HepG2 (cell line): ENCODE measurements around the gene COMT. TPM values are rescaled to one million over a fixed set of nuclear protein-coding genes. Genes with fewer than 3 reads are reported as not detected.

Experiments
- ATRX ChIP-seq: sonication (generic); formaldehyde crosslinking; IDR thresholded peaks from 2 replicates; pipeline ENCODE4 v1.4.0; 2020; ENCODE audit warnings: missing genetic modification reagents, borderline replicate concordance
- GABPB1 ChIP-seq: IDR thresholded peaks from 2 replicates; pipeline ENCODE4 v1.6.1; 2016; ENCODE audit warnings: mild to moderate bottlenecking, missing genetic modification reagents, moderate library complexity, missing compliant biosample characterization
- MAF1 ChIP-seq: sonication (generic); formaldehyde crosslinking; IDR thresholded peaks from 2 replicates; pipeline ENCODE4 v1.5.0; 2020; ENCODE audit warnings: missing genetic modification reagents, borderline replicate concordance
- ZNF180 ChIP-seq: sonication (generic); formaldehyde crosslinking; IDR thresholded peaks from 2 replicates; pipeline ENCODE4 v1.4.0; 2020; ENCODE audit warnings: low read depth, missing genetic modification reagents, borderline replicate concordance
- ZNF350 ChIP-seq: sonication (generic); formaldehyde crosslinking; IDR thresholded peaks from 2 replicates; pipeline ENCODE4 v1.4.0; 2020; ENCODE audit warnings: mild to moderate bottlenecking, low read depth, missing genetic modification reagents, borderline replicate concordance
- ZNF441 ChIP-seq: sonication (generic); formaldehyde crosslinking; IDR thresholded peaks from 2 replicates; pipeline ENCODE4 v1.7.0; 2021; ENCODE audit warnings: missing genetic modification reagents, borderline replicate concordance
- ZNF567 ChIP-seq: sonication (generic); formaldehyde crosslinking; IDR thresholded peaks from 2 replicates; pipeline ENCODE4 v1.8.1; 2023; ENCODE audit warnings: mild to moderate bottlenecking, missing genetic modification reagents, borderline replicate concordance
- polyA plus RNA-seq, 8 experiments: library from polyadenylated mRNA; depleted of rRNA in 3 of 8; stranded (reverse) in 7 of 8; unstranded in 1 of 8; fragments of >200 nt; fragmentation: Illumina TruSeq in 4 of 8; extraction: Trizol in 4 of 8; gene quantifications; 2 replicates each; pipeline versions ENCODE4 v1.2.1 to v1.2.3, GENCODE V29; 2011 to 2016; ENCODE audit warnings: low read depth in 4 of 8, missing spikeins in 1 of 8, mixed read lengths in 1 of 8; ENCODE audit not compliant: insufficient read depth in 1 of 8
- total RNA-seq, 5 experiments: library from RNA; depleted of rRNA; stranded (reverse); fragments of >200 nt; fragmentation: Illumina TruSeq; extraction: Trizol; gene quantifications; 2 replicates each; pipeline ENCODE4 v1.2.3, GENCODE V29; 2016; ENCODE audit warnings: low read depth in 1 of 5
- TF ChIP-seq, protein P1 (sequence below): sonication (generic); formaldehyde crosslinking; IDR thresholded peaks from 2 replicates; pipeline ENCODE4; 2020; ENCODE audit warnings: missing genetic modification reagents, mild to moderate bottlenecking, borderline replicate concordance
- TF ChIP-seq, protein P2 (sequence below): sonication (generic); formaldehyde crosslinking; IDR thresholded peaks from 2 replicates; pipeline ENCODE4 v1.4.0; 2020; ENCODE audit warnings: mild to moderate bottlenecking, low read depth, missing genetic modification reagents
- TF ChIP-seq, protein P3 (sequence below): sonication (generic); formaldehyde crosslinking; IDR thresholded peaks from 2 replicates; pipeline ENCODE4 v1.4.0; 2020; ENCODE audit warnings: low read depth, mild to moderate bottlenecking, missing genetic modification reagents
- TF ChIP-seq, protein P4 (sequence below): sonication (generic); formaldehyde crosslinking; IDR thresholded peaks from 2 replicates; pipeline ENCODE4 v1.4.0; 2020; ENCODE audit warnings: mild to moderate bottlenecking, missing genetic modification reagents
- TF ChIP-seq, protein P5 (sequence below): sonication (generic); formaldehyde crosslinking; IDR thresholded peaks from 2 replicates; pipeline ENCODE4 v1.4.0; 2020; ENCODE audit warnings: low read depth, missing genetic modification reagents
- TF ChIP-seq, protein P6 (sequence below): sonication (generic); formaldehyde crosslinking; IDR thresholded peaks from 2 replicates; pipeline ENCODE4 v1.5.1; 2020; ENCODE audit warnings: mild to moderate bottlenecking, moderate library complexity, missing genetic modification reagents
- TF ChIP-seq, protein P7 (sequence below): sonication (generic); formaldehyde crosslinking; IDR thresholded peaks from 2 replicates; pipeline ENCODE4 v1.5.1; 2020; ENCODE audit warnings: missing genetic modification reagents, mild to moderate bottlenecking, borderline replicate concordance
- TF ChIP-seq, protein P8 (sequence below): sonication (generic); formaldehyde crosslinking; IDR thresholded peaks from 2 replicates; pipeline ENCODE4 v1.4.0; 2020; ENCODE audit warnings: mild to moderate bottlenecking, missing genetic modification reagents

The COMT gene
- total and polyA plus RNA-seq, 2 of the 13 experiments (the other 11 are each of a cell fraction or from before 2014, with no cell fraction given): 156 to 162 TPM

DNA sequence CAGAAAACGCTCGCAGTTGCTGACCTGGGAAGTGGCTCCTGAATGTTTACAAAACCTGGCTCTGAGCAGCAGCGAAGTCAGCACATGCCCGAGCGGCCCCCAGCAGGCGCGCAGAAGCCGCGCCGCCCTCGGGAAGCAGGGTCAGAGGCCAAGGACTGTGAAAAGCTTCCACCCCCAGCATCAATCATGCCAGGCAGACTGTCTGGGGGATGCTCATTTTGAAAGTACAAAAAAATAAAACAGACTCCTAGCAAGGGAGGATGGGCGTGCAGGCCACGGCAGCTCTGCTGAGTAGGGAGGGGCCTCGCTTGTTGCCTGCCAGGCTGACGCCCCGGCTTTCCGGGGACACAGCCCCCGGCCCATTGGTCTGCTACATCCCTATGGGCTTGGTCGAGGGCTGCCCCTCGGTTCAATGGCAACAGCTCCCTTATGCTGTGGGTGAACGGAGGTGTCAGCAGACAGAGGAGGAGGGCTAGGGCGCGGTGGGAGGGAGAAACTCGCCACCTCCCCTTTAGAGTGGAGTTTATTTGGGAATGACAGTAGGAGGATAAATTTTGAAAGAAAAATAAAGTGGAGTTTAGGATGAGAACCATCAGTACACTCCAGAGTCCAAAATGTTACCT, 49.2 kb upstream of the COMT start (continued):
- TF ChIP-seq, protein P1, sequence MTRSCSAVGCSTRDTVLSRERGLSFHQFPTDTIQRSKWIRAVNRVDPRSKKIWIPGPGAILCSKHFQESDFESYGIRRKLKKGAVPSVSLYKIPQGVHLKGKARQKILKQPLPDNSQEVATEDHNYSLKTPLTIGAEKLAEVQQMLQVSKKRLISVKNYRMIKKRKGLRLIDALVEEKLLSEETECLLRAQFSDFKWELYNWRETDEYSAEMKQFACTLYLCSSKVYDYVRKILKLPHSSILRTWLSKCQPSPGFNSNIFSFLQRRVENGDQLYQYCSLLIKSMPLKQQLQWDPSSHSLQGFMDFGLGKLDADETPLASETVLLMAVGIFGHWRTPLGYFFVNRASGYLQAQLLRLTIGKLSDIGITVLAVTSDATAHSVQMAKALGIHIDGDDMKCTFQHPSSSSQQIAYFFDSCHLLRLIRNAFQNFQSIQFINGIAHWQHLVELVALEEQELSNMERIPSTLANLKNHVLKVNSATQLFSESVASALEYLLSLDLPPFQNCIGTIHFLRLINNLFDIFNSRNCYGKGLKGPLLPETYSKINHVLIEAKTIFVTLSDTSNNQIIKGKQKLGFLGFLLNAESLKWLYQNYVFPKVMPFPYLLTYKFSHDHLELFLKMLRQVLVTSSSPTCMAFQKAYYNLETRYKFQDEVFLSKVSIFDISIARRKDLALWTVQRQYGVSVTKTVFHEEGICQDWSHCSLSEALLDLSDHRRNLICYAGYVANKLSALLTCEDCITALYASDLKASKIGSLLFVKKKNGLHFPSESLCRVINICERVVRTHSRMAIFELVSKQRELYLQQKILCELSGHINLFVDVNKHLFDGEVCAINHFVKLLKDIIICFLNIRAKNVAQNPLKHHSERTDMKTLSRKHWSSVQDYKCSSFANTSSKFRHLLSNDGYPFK (CRISPR knock-in tag): peak; percentile 86
- TF ChIP-seq, protein P2, sequence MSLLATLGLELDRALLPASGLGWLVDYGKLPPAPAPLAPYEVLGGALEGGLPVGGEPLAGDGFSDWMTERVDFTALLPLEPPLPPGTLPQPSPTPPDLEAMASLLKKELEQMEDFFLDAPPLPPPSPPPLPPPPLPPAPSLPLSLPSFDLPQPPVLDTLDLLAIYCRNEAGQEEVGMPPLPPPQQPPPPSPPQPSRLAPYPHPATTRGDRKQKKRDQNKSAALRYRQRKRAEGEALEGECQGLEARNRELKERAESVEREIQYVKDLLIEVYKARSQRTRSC (CRISPR knock-in tag): peak; percentile 94; the same call in 1 of the 2 replicates
- TF ChIP-seq, protein P3, sequence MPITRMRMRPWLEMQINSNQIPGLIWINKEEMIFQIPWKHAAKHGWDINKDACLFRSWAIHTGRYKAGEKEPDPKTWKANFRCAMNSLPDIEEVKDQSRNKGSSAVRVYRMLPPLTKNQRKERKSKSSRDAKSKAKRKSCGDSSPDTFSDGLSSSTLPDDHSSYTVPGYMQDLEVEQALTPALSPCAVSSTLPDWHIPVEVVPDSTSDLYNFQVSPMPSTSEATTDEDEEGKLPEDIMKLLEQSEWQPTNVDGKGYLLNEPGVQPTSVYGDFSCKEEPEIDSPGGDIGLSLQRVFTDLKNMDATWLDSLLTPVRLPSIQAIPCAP (CRISPR knock-in tag): no peak; the same call in 1 of the 2 replicates
- TF ChIP-seq, protein P4, sequence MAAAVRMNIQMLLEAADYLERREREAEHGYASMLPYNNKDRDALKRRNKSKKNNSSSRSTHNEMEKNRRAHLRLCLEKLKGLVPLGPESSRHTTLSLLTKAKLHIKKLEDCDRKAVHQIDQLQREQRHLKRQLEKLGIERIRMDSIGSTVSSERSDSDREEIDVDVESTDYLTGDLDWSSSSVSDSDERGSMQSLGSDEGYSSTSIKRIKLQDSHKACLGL (CRISPR knock-in tag): peak; percentile 97
- TF ChIP-seq, protein P5, sequence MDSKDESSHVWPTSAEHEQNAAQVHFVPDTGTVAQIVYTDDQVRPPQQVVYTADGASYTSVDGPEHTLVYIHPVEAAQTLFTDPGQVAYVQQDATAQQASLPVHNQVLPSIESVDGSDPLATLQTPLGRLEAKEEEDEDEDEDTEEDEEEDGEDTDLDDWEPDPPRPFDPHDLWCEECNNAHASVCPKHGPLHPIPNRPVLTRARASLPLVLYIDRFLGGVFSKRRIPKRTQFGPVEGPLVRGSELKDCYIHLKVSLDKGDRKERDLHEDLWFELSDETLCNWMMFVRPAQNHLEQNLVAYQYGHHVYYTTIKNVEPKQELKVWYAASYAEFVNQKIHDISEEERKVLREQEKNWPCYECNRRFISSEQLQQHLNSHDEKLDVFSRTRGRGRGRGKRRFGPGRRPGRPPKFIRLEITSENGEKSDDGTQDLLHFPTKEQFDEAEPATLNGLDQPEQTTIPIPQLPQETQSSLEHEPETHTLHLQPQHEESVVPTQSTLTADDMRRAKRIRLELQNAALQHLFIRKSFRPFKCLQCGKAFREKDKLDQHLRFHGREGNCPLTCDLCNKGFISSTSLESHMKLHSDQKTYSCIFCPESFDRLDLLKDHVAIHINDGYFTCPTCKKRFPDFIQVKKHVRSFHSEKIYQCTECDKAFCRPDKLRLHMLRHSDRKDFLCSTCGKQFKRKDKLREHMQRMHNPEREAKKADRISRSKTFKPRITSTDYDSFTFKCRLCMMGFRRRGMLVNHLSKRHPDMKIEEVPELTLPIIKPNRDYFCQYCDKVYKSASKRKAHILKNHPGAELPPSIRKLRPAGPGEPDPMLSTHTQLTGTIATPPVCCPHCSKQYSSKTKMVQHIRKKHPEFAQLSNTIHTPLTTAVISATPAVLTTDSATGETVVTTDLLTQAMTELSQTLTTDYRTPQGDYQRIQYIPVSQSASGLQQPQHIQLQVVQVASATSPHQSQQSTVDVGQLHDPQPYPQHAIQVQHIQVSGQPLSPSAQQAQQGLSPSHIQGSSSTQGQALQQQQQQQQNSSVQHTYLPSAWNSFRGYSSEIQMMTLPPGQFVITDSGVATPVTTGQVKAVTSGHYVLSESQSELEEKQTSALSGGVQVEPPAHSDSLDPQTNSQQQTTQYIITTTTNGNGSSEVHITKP: no peak
- TF ChIP-seq, protein P6, sequence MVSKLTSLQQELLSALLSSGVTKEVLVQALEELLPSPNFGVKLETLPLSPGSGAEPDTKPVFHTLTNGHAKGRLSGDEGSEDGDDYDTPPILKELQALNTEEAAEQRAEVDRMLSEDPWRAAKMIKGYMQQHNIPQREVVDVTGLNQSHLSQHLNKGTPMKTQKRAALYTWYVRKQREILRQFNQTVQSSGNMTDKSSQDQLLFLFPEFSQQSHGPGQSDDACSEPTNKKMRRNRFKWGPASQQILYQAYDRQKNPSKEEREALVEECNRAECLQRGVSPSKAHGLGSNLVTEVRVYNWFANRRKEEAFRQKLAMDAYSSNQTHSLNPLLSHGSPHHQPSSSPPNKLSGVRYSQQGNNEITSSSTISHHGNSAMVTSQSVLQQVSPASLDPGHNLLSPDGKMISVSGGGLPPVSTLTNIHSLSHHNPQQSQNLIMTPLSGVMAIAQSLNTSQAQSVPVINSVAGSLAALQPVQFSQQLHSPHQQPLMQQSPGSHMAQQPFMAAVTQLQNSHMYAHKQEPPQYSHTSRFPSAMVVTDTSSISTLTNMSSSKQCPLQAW (CRISPR knock-in tag): peak; percentile 77
- TF ChIP-seq MAF1 (no peak), ZNF350 (peak; percentile 77; the same call in 1 of the 2 replicates), ZNF441 (CRISPR knock-in tag) (peak; percentile 96), ZNF567 (no peak), ZNF180 (CRISPR knock-in tag) (no peak), GABPB1 (CRISPR knock-in tag) (peak; percentile 74), ATRX (no peak)
- TF ChIP-seq, protein P7, sequence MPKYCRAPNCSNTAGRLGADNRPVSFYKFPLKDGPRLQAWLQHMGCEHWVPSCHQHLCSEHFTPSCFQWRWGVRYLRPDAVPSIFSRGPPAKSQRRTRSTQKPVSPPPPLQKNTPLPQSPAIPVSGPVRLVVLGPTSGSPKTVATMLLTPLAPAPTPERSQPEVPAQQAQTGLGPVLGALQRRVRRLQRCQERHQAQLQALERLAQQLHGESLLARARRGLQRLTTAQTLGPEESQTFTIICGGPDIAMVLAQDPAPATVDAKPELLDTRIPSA (CRISPR knock-in tag): peak; percentile 94
- TF ChIP-seq, protein P8, sequence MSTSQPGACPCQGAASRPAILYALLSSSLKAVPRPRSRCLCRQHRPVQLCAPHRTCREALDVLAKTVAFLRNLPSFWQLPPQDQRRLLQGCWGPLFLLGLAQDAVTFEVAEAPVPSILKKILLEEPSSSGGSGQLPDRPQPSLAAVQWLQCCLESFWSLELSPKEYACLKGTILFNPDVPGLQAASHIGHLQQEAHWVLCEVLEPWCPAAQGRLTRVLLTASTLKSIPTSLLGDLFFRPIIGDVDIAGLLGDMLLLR (CRISPR knock-in tag): peak; percentile 96
